ENCODE data around the gene SLC39A7.

SLC39A7 gene

GRCh38 chr6:33243476-33243875 lies 42.8 kb downstream of the SLC39A7 start:
- no peak for FAIRE-seq

DNA sequence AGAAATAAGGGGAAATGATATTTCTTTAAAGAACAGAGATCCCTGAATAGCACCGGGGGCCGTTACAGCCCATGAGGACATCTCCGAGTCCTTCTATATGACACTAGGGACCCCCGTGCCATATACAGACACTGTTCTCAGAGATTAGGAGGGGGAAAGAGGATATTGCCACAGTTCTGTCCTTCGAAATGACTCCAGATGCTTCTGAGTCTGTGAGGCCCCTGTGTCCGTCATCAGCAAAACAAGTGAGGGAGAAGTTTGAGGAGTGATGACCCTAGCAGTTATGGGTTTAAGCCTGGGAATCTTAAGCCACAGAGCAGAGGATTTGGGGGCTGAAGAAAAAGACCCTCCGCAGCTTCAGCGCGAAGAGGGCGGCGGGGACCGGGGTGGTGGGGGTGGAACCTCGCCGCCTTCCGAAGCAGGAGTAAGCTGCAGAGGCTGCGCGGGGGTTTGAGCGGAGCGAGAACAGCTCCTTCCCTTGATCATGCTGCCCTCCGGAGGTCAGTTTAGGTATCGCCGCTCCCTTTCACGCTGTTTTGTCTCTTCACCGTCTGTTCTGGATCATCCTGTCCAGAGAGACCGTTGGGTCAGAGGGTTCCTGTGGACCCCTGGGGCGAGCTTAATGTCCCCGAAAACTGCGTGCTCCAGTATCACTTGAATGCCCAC lies 47.4 kb downstream of the SLC39A7 start:
- FAIRE-seq: no peak

DNA sequence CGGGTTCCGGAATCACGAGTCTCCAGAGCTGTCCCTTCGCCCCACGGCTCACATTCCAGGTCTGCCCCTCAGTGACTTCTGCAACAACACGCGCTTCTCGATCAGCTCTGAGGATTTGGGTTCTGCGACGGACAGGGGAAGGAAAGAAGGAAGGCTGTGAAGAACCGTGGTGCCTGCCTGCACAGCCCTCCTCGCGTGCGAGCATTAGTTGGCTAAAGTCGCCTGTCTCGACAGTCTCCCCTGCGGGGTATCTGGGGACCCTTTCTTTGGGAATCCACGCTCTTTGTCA lies 47.9 kb downstream of the SLC39A7 start:
- FAIRE-seq: no peak

DNA sequence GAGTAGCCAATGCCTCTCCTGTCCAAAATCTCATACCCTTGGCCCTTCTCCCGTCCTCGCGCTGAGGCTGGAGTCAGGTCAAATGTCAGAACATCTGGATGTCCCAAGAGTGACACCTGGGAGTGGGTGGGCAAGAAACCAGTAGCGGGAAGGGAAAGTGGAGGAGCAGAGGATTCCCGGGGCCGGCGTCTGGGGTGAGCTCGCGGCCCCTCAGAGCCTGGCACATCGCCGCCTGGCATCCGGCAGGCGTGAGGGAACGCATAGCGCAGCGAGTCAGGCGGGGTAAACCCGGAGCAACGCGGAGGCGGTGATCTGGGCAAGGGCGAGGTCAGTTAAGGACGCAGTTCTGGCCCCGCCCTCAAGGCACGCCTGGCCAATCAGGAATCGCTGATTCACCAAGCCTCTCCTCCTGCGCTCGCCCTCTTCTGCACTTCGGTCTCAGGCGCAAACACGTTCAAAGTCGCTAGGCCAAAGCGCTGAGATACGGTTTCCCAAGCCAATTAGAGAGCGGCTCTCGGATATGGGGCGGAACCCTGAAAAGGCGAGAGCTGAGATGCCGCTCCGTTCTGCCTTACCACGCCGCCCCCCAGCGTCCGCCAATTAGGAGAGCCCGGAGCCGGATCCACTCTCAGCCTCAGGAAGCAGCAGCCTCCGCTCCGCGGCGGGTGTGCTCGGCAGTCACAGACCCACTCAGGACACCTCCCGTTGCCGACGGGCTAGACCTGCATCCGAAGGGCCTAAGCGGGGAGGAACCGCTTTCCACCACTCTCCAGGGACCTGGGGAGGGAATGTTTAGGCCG lies 48.5 kb downstream of the SLC39A7 start:
- peak; percentile 98 for FAIRE-seq

GRCh38 chr6:33249732-33250630 lies 49.3 kb downstream of the SLC39A7 start:
- FAIRE-seq: no peak

DNA sequence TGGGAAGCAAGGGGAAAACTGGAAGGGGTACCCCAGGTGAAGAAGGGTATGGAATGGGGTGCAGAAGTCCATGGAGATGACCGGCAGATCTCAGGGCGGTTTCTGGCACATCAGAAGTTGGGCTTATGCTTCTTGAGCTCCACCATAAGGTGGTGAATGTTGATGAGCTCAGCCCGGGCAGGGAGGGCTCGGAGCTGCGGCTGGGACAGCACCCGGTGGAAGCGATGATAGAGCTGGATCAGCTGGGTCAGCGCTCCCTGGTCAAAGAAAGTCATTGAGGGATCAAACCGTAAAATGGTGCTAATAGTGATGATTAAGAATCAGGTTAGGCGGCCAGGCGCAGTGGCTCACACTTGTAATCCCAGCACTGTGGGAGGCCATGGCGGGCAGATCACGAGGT lies 50.1 kb downstream of the SLC39A7 start:
- no peak for FAIRE-seq

DNA sequence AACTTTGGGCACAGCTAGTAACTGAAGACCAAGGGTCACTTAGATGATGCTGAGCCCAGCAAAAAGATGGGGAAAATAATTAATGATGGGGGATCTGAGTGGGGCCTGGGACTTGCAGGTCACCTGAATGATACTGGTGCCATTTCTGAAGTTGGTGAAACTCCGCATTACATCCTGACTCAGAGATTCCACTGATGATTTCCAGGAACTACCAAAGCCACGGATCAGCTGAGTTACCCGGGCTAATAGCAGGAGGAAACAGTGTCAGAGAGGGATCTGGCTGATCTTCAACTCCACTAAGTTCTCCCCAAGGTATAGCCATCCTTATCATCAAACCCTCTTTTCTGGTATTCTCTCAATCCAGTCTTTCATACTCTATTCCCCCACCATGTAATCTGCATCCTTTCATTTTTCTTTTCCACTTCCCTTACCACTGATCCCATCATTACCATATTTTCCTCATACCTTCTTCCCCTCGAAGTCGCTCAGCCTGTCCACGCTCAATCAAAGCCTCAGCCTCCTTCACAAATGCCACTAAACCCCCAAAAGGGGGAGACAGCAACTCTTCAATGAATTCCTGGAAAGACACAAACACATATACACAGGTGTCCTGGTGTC lies 50.8 kb downstream of the SLC39A7 start:
- no peak for FAIRE-seq

DNA sequence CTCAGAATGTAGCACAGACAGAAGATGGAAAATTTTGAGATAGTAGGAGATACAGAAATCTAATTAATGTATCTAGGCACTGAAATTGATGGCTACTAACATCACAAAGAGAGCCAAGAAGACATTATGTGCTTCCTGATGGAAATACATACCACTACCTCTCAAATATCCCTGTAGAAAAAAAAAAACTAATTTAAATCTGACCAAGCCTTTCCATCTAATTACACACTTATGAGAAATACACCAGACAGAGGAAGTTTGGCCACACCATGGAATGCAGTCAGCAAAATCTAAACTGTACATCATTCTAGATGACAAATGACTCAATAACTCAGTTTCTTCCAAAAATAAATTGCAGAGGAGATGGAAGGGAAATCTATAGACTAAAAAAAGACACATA lies 52.1 kb downstream of the SLC39A7 start:
- no peak for FAIRE-seq

Measured in endometrium (tissue), 2 donors.